Hematopoietic multipotent progenitor cell treated with erythropoietin and hydrocortisone succinate and interleukin-3 and kit ligand, for 17 days (in vitro differentiated cells): ENCODE data around the gene PHACTR2.
"Not testable (repeated sequence)": the region's sequence is repeated elsewhere in the genome, so short reads cannot be mapped to it uniquely, and the experiment has no call there.

ENCODE experiments used
- DNase-seq: peaks from one replicate; pipeline ENCODE4 v3.0.0-alpha.2; 2015; ENCODE audit warnings: low spot score

PHACTR2 gene

GRCh38 chr6:143677891-143678791 lies at the start of gene PHACTR2:
PHACTR2 (plus strand) TSS chr6:143677965; CDS start chr6:143678164, 199 bp downstream.
- no peak for DNase-seq

- no peak for DNase-seq
These were observed 48.4 kb upstream of the PHACTR2 start for GRCh38 chr6:143629104-143630080.

- DNase-seq = not testable (repeated sequence)
These were observed 46.6 kb upstream of the PHACTR2 start for GRCh38 chr6:143631196-143631595.

DNA sequence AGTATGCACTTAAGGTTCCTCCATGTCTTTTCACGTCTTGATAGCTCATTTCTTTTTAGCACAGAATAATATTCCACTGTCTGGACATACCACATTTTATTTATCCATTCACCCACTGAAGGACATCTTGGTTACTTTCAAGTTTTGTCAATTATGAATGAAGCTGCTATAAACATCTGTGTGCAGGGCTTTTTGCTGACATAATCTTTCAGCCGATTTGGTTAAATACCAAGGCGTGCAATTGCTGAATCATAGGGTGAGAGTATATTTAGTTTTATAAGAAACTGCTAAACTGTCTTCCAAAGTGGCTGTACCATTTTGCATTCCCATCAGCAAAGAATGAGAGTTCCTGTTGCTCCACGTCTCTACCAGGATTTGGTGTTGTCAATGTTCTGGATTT lies 44.9 kb upstream of the PHACTR2 start:
- no peak for DNase-seq

DNA sequence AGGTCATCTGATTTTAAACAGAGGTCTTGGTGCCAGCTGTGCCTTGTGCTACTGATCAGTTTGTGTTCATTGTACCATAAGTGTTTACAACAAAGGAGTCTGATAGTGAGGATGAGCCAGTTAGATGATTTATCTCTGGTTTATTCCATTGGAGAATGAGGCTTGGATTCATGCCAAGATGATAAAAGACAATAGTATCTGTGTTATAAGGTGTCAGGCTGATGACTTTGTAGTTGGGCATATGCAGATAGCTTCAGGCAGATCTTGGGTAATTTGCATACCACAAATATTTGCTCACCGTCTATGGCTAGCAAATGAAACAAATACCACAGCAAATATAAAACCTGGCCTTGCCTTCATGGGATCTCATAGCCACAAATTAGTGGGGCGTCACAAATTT lies 43.3 kb upstream of the PHACTR2 start:
- DNase-seq = no peak

GRCh38 chr6:143637691-143638090 lies 40.1 kb upstream of the PHACTR2 start:
- no peak for DNase-seq

DNA sequence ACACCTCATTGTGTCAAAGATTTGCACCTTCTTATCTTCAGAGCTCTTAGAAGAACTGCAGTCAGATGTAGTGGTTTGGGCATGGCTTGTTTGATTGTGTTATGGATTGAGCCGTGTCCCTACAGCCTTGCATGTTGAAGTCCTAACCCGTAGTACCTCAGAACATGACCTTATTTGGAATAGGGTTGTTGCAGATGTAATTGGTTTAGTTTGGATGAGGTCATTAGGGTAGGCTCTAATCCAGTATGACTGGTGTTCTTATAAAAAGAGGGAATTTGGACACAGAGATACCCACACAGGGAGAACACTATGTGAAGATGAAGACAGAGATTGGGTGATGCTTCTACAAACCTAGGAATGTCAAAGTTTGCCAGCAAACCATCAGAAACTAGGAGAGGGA lies 35.4 kb upstream of the PHACTR2 start:
- no peak for DNase-seq

DNA sequence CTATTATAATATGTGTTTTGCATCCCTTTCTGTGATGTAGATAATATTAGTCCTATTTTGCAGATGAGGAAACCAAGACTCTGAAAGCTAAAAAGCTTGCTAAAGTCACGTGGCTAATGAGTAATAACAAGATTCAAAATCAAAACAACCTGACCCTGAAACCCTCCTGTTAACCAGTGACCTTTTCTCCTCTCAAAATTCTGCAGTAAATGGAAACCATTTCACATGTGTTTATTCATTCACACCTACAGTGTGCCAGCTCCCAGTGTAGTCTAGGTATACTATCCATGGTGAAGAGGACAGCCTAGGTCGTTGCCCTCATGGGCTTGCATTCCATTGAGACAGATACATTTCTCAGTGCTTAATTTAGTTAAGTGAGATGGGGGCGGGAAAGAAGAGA lies 30.6 kb upstream of the PHACTR2 start:
- no peak for DNase-seq

- DNase-seq = no peak
These were observed 30.0 kb upstream of the PHACTR2 start for GRCh38 chr6:143647732-143648131.

DNA sequence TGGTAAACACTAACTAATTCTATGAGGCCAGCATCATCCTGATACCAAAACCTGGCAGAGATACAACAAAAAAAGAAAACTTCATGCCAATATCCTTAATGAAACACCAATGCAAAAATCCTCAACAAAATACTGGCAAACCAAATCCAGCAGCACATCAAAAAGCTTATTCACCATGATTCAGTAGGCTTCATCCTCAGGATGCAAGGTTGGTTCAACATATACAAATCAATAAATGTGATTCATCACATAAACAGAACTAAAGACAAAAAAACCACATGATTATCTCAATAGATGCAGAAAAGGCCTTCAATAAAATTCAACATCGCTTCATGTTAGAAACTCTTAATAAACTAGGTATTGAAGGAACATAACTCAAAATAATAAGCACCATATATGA lies 28.4 kb upstream of the PHACTR2 start:
- DNase-seq = not testable (repeated sequence)

DNA sequence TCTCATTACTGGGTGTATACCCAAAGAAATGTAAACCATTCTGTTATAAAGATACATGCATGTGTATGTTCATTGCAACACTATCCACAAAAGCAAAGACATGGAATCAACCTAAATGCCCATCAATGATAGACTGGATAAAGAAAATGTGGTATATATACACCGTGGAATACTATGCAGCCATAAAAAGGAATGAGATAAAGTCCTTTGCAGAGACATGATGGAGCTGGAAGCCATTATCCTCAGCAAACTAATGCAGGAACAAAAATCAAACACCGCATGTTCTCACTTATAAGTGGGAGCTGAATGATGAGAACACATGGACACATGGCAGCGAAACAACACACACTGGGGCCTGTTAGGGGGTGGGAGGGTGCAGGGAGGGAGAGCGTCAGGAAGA lies 26.4 kb upstream of the PHACTR2 start:
- DNase-seq = not testable (repeated sequence)

GRCh38 chr6:143652841-143653331 lies 24.9 kb upstream of the PHACTR2 start:
- DNase-seq = no peak

- DNase-seq = no peak
These were observed 22.2 kb upstream of the PHACTR2 start for GRCh38 chr6:143655541-143655940.

- no peak for DNase-seq
These were observed 21.7 kb upstream of the PHACTR2 start for GRCh38 chr6:143656026-143656425.

DNA sequence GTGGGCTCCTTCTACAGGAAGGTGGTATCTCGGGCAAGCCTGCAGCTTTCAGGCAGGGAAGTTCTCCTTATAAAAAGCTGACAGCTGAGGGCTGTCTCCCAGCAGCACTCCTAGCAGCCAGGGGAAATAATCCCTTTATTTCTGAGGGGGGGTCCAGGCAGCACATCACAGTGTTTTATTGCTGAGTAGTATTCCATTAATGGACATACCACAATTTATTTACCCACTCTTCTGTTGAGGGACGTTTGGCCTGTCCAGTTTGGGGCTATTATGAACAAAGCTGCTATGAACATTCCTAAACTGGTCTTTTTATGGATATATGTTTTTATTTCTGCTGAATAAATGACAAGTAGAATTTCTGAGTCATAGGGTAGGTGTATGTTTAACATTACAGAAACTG lies 20.0 kb upstream of the PHACTR2 start:
- no peak for DNase-seq

GRCh38 chr6:143660170-143660569 lies 17.6 kb upstream of the PHACTR2 start:
- DNase-seq = not testable (repeated sequence)

- DNase-seq = no peak
These were observed 13.6 kb upstream of the PHACTR2 start for GRCh38 chr6:143664171-143664570.

DNA sequence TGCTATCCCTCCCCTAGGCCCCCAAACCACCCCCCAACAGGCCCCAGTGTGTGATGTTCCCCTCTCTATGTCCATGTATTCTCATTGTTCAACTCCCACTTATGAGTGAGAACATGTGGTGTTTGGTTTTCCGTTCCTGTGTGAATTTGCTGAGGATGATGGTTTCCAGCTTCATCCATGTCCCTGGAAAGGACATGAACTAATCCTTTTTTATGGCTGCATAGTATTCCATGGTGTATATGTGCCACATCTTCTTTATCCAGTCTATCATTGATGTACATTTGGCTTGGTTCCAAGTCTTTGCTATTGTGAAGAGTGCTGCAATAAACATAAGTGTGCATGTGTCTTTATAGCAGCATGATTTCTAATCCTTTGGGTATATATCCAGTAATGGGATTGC lies 11.8 kb upstream of the PHACTR2 start:
- DNase-seq = not testable (repeated sequence)

GRCh38 chr6:143669483-143669882 lies 8.3 kb upstream of the PHACTR2 start:
- DNase-seq = not testable (repeated sequence)

DNA sequence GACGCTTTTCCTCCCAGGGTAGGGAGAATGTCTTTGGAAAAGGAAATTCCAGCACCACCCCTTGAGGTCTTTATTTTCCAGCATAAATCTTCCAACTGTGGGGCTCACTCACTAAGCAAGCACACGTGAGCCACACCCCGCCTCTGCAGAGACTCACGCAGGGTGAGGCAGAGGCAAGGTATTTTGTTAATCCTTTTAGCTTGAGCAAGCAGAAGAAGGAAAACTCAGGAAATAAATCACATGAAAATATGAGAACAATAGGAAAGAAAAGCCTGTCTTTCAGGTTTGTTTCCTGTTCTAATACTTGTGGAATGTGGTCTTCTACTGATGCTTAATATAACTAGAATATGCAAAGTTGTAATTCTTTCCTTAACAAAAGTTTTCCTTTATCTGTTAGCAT lies 4.1 kb upstream of the PHACTR2 start:
- no peak for DNase-seq

DNA sequence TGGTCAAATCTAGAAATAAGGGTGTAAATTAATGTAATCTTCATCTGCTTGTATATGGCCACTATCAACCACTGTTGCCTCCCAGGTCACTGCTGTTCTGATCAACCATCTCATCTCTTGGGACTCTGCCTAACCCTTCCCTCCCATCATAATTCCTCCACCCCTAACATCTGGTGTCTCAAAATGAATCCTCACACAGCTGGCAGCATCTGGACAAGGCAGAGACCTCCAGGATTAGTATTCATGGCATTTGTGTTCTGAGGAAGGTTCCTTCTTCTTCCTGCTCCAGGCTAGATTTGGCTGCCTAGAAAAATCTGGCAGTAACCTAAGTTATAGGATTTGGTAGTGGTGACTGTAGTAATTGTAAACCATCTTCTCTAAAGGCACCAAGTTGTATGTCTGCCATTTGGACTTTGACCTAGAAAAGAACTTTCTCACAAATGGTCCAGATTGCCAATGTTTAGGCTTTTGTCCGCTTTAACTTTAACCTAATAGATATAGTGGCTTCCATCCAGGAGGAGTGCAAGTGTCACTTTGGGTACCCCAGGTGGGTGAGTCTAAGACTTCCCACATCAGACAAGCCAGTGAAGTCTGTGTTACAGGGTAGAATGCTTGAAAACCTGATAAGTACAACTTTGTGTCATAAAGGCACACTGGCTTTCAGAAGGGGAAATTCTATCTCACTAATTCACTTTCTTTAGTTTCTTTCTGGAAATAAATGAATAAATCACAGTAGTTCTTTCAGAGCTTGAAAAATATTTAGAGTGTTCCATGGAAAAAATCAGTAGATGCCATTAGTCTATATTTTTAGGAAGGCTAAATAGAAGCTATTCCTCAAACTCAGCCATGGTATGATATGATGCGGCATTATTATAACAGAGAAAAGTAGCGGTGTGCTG lies 3.0 kb upstream of the PHACTR2 start:
- no peak for DNase-seq
